MCF 10A (cell line): ENCODE measurements around the gene GPR156. TPM values are rescaled to one million over a fixed set of nuclear protein-coding genes. Genes with fewer than 3 reads are reported as not detected.

ENCODE experiments used
- BruUV-seq: library from RNA; stranded (reverse); fragments of 400-500 nt; replicated peaks from 2 replicates; lab custom pipeline; 2021; lab: Mats Ljungman, UMichigan
- CTCF ChIA-PET: fragments of 300-600 bp; sonication (Branson Sonifier 250); formaldehyde crosslinking; extraction: SDS; loops from one replicate; lab custom pipeline; 2021; ENCODE audit warnings: antibody characterized with exemption, inconsistent platforms; lab: Yijun Ruan, JAX
- POLR2A ChIA-PET: fragments of 300-600, 350-650 bp; sonication (Branson Sonifier 250); formaldehyde crosslinking; extraction: SDS; loops from one replicate; lab custom pipeline; 2020; ENCODE audit warnings: antibody characterized with exemption, inconsistent platforms; lab: Yijun Ruan, JAX
- DNase-seq: peaks from one replicate; pipeline ENCODE4 v3.0.0-alpha.2; 2018; ENCODE audit not compliant: unreplicated experiment
- H3K27ac Mint-ChIP-seq: one replicate; pipeline ENCODE4 v1.8.0; 2022; ENCODE audit warnings: mild to moderate bottlenecking, low read depth, mixed read lengths; ENCODE audit not compliant: unreplicated experiment
- H3K27me3 Mint-ChIP-seq: one replicate; pipeline ENCODE4 v1.8.0; 2022; ENCODE audit warnings: mixed read lengths; ENCODE audit not compliant: insufficient read depth, unreplicated experiment
- H3K36me3 Mint-ChIP-seq: one replicate; pipeline ENCODE4 v1.8.0; 2022; ENCODE audit warnings: mild to moderate bottlenecking, moderate library complexity, mixed read lengths; ENCODE audit not compliant: insufficient read depth, unreplicated experiment
- H3K4me1 Mint-ChIP-seq: one replicate; pipeline ENCODE4 v1.8.0; 2022; ENCODE audit warnings: mixed read lengths; ENCODE audit not compliant: insufficient read depth, unreplicated experiment
- H3K4me3 Mint-ChIP-seq: one replicate; pipeline ENCODE4 v1.8.0; 2022; ENCODE audit warnings: mild to moderate bottlenecking, moderate library complexity, mixed read lengths; ENCODE audit not compliant: unreplicated experiment
- H3K9me3 Mint-ChIP-seq: one replicate; pipeline ENCODE4 v1.8.0; 2022; ENCODE audit warnings: mixed read lengths; ENCODE audit not compliant: unreplicated experiment
- CTCF ChIP-seq: fragments of 200-600 bp; IDR thresholded peaks from one replicate; pipeline ENCODE4 v1.8.0; 2022; ENCODE audit warnings: antibody characterized with exemption, mild to moderate bottlenecking; ENCODE audit not compliant: unreplicated experiment
- intact Hi-C: fragments of 100-400 bp; cut with micrococcal nuclease; formaldehyde crosslinking; loops from 2 replicates; pipeline ENCODE4 v1.14.1; 2022
- total RNA-seq: library from RNA; stranded (reverse); gene quantifications from 2 replicates; pipeline ENCODE4 v1.2.3, GENCODE V29; 2022

GPR156 gene
- total RNA-seq, 1 experiment from 2014 or later, result 0.72 TPM

DNA sequence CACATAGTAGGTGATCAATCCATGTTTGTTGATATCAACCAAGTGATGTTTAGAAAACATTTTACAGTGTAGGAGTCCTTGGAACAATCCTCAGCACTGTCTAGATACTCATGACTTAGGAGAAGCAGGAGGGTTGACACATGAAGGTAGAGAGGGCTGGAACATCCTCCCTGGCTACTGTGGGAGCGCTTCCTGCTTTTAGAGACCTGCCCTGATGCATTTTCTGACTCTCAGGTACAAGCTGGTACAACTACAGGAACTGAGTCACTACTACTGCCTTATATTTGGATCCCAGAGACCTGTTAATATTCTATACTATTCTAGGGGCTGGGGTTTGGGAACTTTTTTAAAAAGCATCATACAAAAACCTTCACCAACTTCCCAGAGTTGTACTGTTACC lies 20.1 kb downstream of the GPR156 start:
- no peak for DNase-seq
- Mint-ChIP-seq H3K27ac (no peak overlapping the region), H3K27me3 (no peaks in the 10 kb centered on the region), H3K4me3 (no peak overlapping the region), H3K4me1 (no peaks in the 10 kb centered on the region), H3K9me3 (no peaks in the 10 kb centered on the region), H3K36me3 (no peaks in the 10 kb centered on the region)
- ChIA-PET CTCF (no interaction called here), POLR2A (no interaction called here)
- intact Hi-C loops, result no loop called here
- TF ChIP-seq CTCF, result no peak
- no TSS peak for BruUV-seq

GRCh38 chr3:120263792-120264191 lies 21.2 kb downstream of the GPR156 start:
- POLR2A ChIA-PET, result no interaction called here
- Mint-ChIP-seq H3K27me3 (no peaks in the 10 kb centered on the region), H3K4me3 (no peak overlapping the region), H3K4me1 (no peaks in the 10 kb centered on the region), H3K36me3 (no peaks in the 10 kb centered on the region), H3K9me3 (no peaks in the 10 kb centered on the region), H3K27ac (no peak overlapping the region)
- no TSS peak for BruUV-seq
- no peak for TF ChIP-seq CTCF
- CTCF ChIA-PET, result interaction anchor here (0.6 to 3.0 kb wide), 2 partner anchors 8 to 19 kb away, joined by 4 to 7 read pairs; no protein-coding TSS in a partner anchor
- intact Hi-C loops, result no loop called here
- no peak for DNase-seq

GRCh38 chr3:120258009-120258408 lies 27.0 kb downstream of the GPR156 start:
- no peak for TF ChIP-seq CTCF
- H3K27me3 Mint-ChIP-seq, result no peaks in the 10 kb centered on the region
- ChIA-PET CTCF (interaction anchor here (1.1 kb wide), 1 partner anchor 12 kb away, joined by 6 read pairs; no protein-coding TSS in a partner anchor), POLR2A (no interaction called here)
- H3K36me3 Mint-ChIP-seq, result no peaks in the 10 kb centered on the region
- H3K27ac Mint-ChIP-seq, result no peak overlapping the region
- intact Hi-C loops, result no loop called here
- peaks cover 19% of the 10 kb centered on the region for H3K9me3 Mint-ChIP-seq
- H3K4me3 Mint-ChIP-seq, result no peak overlapping the region
- no peak for DNase-seq
- no TSS peak for BruUV-seq
- no peaks in the 10 kb centered on the region for H3K4me1 Mint-ChIP-seq

GRCh38 chr3:120245386-120245785 lies 39.6 kb downstream of the GPR156 start:
- Mint-ChIP-seq H3K9me3 (no peaks in the 10 kb centered on the region), H3K27ac (no peak overlapping the region), H3K4me1 (no peaks in the 10 kb centered on the region), H3K36me3 (no peaks in the 10 kb centered on the region), H3K27me3 (no peaks in the 10 kb centered on the region), H3K4me3 (no peak overlapping the region)
- no peak for DNase-seq
- POLR2A ChIA-PET, result interaction anchor here (1.0 to 2.6 kb wide), 2 partner anchors 103 to 172 kb away, joined by 5 to 17 read pairs; partner anchors contain the start of gene LRRC58
- no peak for TF ChIP-seq CTCF
- intact Hi-C loops, result no loop called here
- no TSS peak for BruUV-seq
- CTCF ChIA-PET, result interaction anchor here (0.5 to 3.4 kb wide), 33 partner anchors 11 to 1364 kb away, joined by 3 to 148 read pairs (median 5); partner anchors contain the start of gene LRRC58
